WI38 (cell line): ENCODE results near the gene AQP4.

ENCODE experiments used
- H3K4me3 ChIP-seq: 2 replicates; pipeline ENCODE4 v1.5.1; 2011; ENCODE audit warnings: low read depth, mild to moderate bottlenecking, control low read depth, low read length
- TF ChIP-seq, protein P1 (sequence below): IDR thresholded peaks from 2 replicates; pipeline ENCODE4 v1.5.1; 2012; ENCODE audit warnings: low read depth, mild to moderate bottlenecking, control low read depth, low read length

AQP4 gene

DNA sequence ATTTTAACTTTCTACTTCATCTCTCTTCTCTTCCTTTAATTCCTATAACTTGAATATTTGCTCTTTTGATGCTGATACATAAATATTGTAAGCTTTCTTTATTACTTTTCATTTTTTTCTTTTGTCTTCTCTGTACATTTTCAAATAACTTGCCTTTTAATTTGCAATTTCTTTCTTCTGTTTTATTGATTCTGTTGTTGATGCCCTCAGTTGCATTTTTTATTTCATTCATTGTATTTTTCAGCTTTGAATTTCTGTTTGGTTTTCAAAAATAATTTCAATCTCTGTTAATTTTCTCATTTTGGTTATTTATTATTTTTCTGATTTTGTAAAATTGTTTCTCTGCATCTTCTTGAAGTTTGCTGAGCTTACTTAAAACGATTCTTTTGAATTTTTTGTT is 47.0 kb downstream of the AQP4 start:
- H3K4me3 ChIP-seq = no peak overlapping the region
- TF ChIP-seq, protein P1, sequence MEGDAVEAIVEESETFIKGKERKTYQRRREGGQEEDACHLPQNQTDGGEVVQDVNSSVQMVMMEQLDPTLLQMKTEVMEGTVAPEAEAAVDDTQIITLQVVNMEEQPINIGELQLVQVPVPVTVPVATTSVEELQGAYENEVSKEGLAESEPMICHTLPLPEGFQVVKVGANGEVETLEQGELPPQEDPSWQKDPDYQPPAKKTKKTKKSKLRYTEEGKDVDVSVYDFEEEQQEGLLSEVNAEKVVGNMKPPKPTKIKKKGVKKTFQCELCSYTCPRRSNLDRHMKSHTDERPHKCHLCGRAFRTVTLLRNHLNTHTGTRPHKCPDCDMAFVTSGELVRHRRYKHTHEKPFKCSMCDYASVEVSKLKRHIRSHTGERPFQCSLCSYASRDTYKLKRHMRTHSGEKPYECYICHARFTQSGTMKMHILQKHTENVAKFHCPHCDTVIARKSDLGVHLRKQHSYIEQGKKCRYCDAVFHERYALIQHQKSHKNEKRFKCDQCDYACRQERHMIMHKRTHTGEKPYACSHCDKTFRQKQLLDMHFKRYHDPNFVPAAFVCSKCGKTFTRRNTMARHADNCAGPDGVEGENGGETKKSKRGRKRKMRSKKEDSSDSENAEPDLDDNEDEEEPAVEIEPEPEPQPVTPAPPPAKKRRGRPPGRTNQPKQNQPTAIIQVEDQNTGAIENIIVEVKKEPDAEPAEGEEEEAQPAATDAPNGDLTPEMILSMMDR = no peak

DNA sequence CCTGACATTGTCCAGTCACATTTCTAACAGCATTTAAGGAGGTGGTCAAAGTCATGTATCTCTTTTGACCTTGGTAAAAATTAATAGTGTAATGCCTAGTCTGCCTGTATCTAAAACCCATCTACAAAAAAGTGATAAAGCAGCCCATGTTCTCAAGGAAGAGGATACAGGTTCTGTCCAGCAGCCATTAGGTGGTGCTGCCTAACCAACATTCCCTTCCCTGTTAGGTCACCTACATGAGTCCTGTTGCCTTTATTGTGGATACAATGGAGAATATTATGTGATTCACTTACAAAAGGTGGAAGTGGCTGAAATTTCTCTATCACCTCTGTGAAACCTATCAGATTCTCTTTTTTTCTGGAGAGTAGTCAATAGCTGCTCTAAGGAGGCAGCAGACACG is 52.5 kb downstream of the AQP4 start:
- H3K4me3 ChIP-seq = no peak overlapping the region
- TF ChIP-seq, protein P1 = no peak

DNA sequence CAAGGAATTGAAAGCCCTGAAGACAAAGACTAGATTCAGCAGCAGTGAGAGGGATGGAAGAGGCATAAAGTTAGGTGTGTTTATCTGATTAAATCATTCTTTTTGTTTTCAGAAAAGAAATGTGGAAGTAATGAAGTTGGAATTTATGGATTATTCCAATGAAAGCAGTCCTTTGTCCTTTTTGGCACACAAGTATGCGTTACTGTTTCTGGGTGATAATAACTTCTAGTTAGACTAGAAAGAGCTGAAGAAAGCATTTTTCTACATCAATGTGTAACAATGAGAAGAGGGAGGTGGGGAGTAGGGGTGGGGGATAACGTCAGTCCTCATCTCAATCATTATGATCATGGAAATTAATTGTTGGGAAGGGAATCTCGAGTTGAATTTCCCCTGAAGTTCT is 53.0 kb downstream of the AQP4 start:
- no peak overlapping the region for H3K4me3 ChIP-seq
- TF ChIP-seq, protein P1 = no peak

DNA sequence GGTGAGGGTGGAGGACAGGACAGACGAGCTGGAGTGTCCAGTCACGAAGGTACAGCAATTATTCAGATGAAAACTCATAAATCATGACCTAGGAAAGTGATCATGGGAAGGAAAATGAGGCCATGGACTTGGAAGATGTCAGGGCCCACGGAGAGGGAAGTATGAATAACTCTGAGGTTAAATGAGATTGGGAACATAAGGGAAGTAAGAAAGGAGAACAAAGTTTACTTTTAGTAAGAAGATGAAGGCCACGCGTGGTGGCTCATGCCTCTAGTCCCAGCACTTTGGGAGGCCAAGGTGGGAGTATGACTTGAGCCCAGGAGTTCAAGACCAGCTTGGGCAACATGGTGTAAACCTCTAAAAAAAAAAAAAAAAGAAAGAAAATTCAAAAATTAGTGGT is 56.2 kb downstream of the AQP4 start:
- no peak overlapping the region for H3K4me3 ChIP-seq
- TF ChIP-seq, protein P1 = no peak

DNA sequence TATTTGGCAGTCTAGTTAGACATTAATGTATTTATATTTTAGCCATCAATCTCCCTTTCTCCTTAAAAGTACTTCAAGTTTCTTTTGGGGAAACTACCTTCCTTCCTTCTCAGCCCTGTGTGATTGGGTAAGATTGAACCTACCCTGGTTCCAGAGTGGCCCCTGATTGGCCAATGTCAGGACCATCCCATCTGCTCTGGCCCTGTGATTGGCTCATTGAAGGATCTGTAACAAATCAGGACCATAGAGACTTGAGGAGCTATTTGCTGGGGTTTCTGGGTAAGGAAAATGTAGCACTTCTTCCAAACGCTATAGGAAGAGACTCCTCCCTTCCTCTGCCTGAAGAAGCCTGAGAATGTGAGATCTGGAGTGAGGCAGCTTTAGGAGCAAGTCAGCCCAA is 59.3 kb downstream of the AQP4 start:
- H3K4me3 ChIP-seq = no peak overlapping the region
- TF ChIP-seq, protein P1 = no peak

DNA sequence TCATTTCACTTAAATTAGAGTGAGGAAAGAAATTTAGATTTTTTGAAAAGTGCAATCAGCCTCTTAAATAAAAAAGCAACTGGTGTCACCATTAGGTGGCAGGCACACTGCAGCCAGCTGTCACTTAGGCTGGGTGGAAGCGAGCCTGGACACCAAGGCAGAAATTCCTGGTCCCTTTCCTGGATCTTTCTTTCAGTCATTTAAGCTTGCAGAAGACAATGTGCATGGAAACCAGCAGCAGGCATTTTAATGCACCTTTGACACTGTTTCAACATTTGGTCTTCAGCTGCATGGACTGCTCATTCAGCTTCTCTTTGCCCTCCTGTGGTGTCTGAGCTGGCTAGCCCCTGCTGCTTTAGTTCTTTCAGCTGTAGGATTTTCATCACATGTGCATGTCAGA is 61.0 kb downstream of the AQP4 start:
- TF ChIP-seq, protein P1 = no peak

DNA sequence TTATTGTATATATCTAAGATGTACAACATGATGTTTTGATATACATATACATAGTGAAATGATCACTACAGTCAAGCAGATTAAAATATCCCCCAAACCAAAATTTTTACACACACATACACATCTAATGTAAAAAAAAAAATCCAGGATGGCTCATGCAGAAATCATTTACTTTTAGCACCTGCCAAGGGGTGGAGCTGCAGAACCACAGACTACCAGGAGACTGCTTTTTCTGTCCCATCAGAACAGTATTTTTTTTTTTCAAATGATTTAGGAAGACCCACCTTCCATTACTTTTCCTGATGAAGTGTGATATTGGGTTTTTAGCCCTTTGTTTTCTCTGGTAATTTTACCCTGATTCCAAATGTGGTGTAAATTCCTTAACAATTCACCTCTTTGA is 61.9 kb downstream of the AQP4 start:
- H3K4me3 ChIP-seq = no peak overlapping the region
- TF ChIP-seq, protein P1 = no peak

More for the DNA sequence above, 61.0 kb downstream of the AQP4 start:
- no peak overlapping the region for H3K4me3 ChIP-seq
